PC-3 (cell line): ENCODE data around the gene SPEM1. TPM values are rescaled to one million over a fixed set of nuclear protein-coding genes. Genes with fewer than 3 reads are reported as not detected.

Experiments used
- ATAC-seq: fragments of 200-7000 bp; cut with Tn5 transposase; 2 replicates; pipeline ENCODE4 v1.9.1; 2020; ENCODE audit warnings: mild to moderate bottlenecking, moderate library complexity
- BruUV-seq: library from RNA; stranded (reverse); fragments of 400-500 nt; replicated peaks from 2 replicates; lab custom pipeline; 2021; lab: Mats Ljungman, UMichigan
- CTCF ChIA-PET: fragments of 300-600 bp; sonication (Branson Sonifier 250); formaldehyde crosslinking; loops from one replicate; lab custom pipeline; 2022; ENCODE audit warnings: antibody characterized with exemption; lab: Charles Lee
- POLR2A ChIA-PET: fragments of 300-600 bp; sonication (Branson Sonifier 250); formaldehyde crosslinking; loops from one replicate; lab custom pipeline; 2022; ENCODE audit warnings: antibody characterized with exemption; ENCODE audit not compliant: unreplicated experiment; lab: Charles Lee
- DNase-seq: peaks from one replicate; pipeline ENCODE4 v3.0.0-alpha.2; 2015
- H2AFZ ChIP-seq: fragments of 300-600 bp; sonication (generic); 2 replicates; pipeline ENCODE4 v1.6.0; 2016; ENCODE audit warnings: antibody characterized with exemption, low read length
- H3F3A ChIP-seq: fragments of 300-600 bp; sonication (generic); one replicate; pipeline ENCODE4 v1.6.0; 2017; ENCODE audit warnings: antibody characterized with exemption, low read length, control low read depth, mild to moderate bottlenecking; ENCODE audit not compliant: unreplicated experiment
- H3K27ac ChIP-seq: fragments of 300-600 bp; sonication (generic); 2 replicates; pipeline ENCODE4 v1.5.1; 2016; ENCODE audit warnings: mild to moderate bottlenecking, low read length
- H3K27me3 ChIP-seq: fragments of 300-600 bp; sonication (generic); 2 replicates; pipeline ENCODE4 v1.6.1; 2016; ENCODE audit warnings: low read length, mixed read lengths
- H3K36me3 ChIP-seq: fragments of 300-600 bp; sonication (generic); 2 replicates; pipeline ENCODE4 v1.6.1; 2016; ENCODE audit warnings: low read depth, mixed run types, low read length, mixed read lengths
- H3K4me1 ChIP-seq: fragments of 300-600 bp; sonication (generic); 2 replicates; pipeline ENCODE4 v1.5.1; 2016; ENCODE audit warnings: low read length; ENCODE audit not compliant: insufficient read depth
- H3K4me2 ChIP-seq: fragments of 300-600 bp; sonication (generic); 2 replicates; pipeline ENCODE4 v1.6.0; 2016; ENCODE audit warnings: low read length
- H3K4me3 ChIP-seq: fragments of 300-600 bp; sonication (generic); 2 replicates; pipeline ENCODE4 v1.5.1; 2016; ENCODE audit warnings: mild to moderate bottlenecking, low read length, mixed read lengths
- H3K79me2 ChIP-seq: fragments of 300-600 bp; sonication (generic); 2 replicates; pipeline ENCODE4 v1.6.1; 2017; ENCODE audit warnings: low read length, mixed read lengths
- H3K9ac ChIP-seq: fragments of 300-600 bp; sonication (generic); 2 replicates; pipeline ENCODE4 v1.6.0; 2016; ENCODE audit warnings: mild to moderate bottlenecking, low read length
- H3K9me2 ChIP-seq: fragments of 300-600 bp; sonication (generic); replicated peaks from 2 replicates; pipeline ENCODE4 v1.6.1; 2016; ENCODE audit warnings: mixed run types, low read length, mixed read lengths
- H3K9me3 ChIP-seq: fragments of 300-600 bp; sonication (generic); 2 replicates; pipeline ENCODE4 v1.6.1; 2016; ENCODE audit warnings: low read length, mixed read lengths
- H4K20me1 ChIP-seq: fragments of 300-600 bp; sonication (generic); 2 replicates; pipeline ENCODE4 v1.6.1; 2016; ENCODE audit warnings: low read length, mixed read lengths
- CTCF ChIP-seq: fragments of 300-600 bp; sonication (generic); conservative IDR thresholded peaks from 2 replicates; pipeline ENCODE4 v1.5.1; 2017; ENCODE audit warnings: antibody characterized with exemption, low read depth, mild to moderate bottlenecking, low read length
- EZH2 ChIP-seq: fragments of 300-600 bp; sonication (generic); IDR thresholded peaks from one replicate; pipeline ENCODE4 v1.6.1; 2017; ENCODE audit warnings: antibody characterized with exemption, mild to moderate bottlenecking, low read length; ENCODE audit not compliant: unreplicated experiment
- EZH2phosphoT487 ChIP-seq: fragments of 300-600 bp; sonication (generic); IDR thresholded peaks from 2 replicates; pipeline ENCODE4 v1.6.1; 2018; ENCODE audit warnings: mild to moderate bottlenecking, antibody characterized with exemption, low read length, borderline replicate concordance
- intact Hi-C: fragments of 100-400 bp; cut with micrococcal nuclease; formaldehyde crosslinking; loops from 2 replicates; pipeline ENCODE4 v1.9.0; 2023
- total RNA-seq: library from RNA; depleted of rRNA; stranded (reverse); fragments of >200 nt; gene quantifications from 2 replicates; pipeline ENCODE4 v1.2.3, GENCODE V29; 2014

Gene SPEM1
- total RNA-seq, 1 experiment from 2014 or later, result not detected

GRCh38 chr17:7437369-7437863 lies 17.3 kb downstream of the SPEM1 start:
- Histone ChIP-seq H3K9ac (peak overlapping the region; percentile 70; the same call in 1 of the 2 replicates), H3K27me3 (no peaks in the 10 kb centered on the region), H2AFZ (peak overlapping the region; percentile 57; the same call in 1 of the 2 replicates), H3K79me2 (0 out of 2 replicates have a peak, but pooled peaks cover 5% of the 10 kb centered on the region), H3K4me1 (peaks cover 4% of the 10 kb centered on the region; the same call in 1 of the 2 replicates), H3K4me2 (peak overlapping the region; percentile 85), H3F3A (no peaks in the 10 kb centered on the region), H3K27ac (no peak overlapping the region), H4K20me1 (no peaks in the 10 kb centered on the region), H3K9me3 (no peaks in the 10 kb centered on the region), H3K36me3 (no peaks in the 10 kb centered on the region), H3K4me3 (peak overlapping the region; percentile 71), H3K9me2 (no peaks in the 10 kb centered on the region)
- no peak for ATAC-seq
- no TSS peak for BruUV-seq
- no peak for DNase-seq
- TF ChIP-seq EZH2 (no peak), CTCF (no peak), EZH2phosphoT487 (no peak)
- POLR2A ChIA-PET, result no interaction called here
- CTCF ChIA-PET, result interaction anchor here (0.6 to 1.7 kb wide), 5 partner anchors 34 to 179 kb away, joined by 3 to 9 read pairs (median 6); partner anchors contain the start of gene TMEM256
- intact Hi-C loops, result loop anchor here (5.0 kb wide), 2 partner anchors 85 to 250 kb away; partner anchors contain the start of genes KCTD11, TP53 and WRAP53

GRCh38 chr17:7437950-7438614 lies 18.0 kb downstream of the SPEM1 start:
- Histone ChIP-seq H3K4me2 (peak overlapping the region; percentile 85; the same call in 1 of the 2 replicates), H3K4me1 (peaks cover 4% of the 10 kb centered on the region; the same call in 1 of the 2 replicates), H3K4me3 (no peak overlapping the region), H3K9ac (no peak overlapping the region), H3K79me2 (0 out of 2 replicates have a peak, but pooled peaks cover 5% of the 10 kb centered on the region), H3K27ac (no peak overlapping the region), H3K27me3 (no peaks in the 10 kb centered on the region), H3K36me3 (no peaks in the 10 kb centered on the region), H3K9me3 (no peaks in the 10 kb centered on the region), H4K20me1 (no peaks in the 10 kb centered on the region), H2AFZ (no peak overlapping the region), H3F3A (no peaks in the 10 kb centered on the region), H3K9me2 (no peaks in the 10 kb centered on the region)
- intact Hi-C loops, result loop anchor here (5.0 kb wide), 2 partner anchors 86 to 249 kb away; partner anchors contain the start of genes KCTD11, TP53 and WRAP53
- ChIA-PET CTCF (no interaction called here), POLR2A (no interaction called here)
- no peak for TF ChIP-seq EZH2
- TF ChIP-seq EZH2phosphoT487, result no peak
- TF ChIP-seq CTCF, result no peak
- ATAC-seq (no peak), DNase-seq (no peak)
- no TSS peak for BruUV-seq
